Activated CD8-positive, alpha-beta memory T cell treated with anti-CD3 and anti-CD28 coated beads, Interleukin-2, amount 10 ng/mL, durations not matched to agents 7 days and 5 days (primary cell): ENCODE results near the gene HLCS. TPM values are rescaled to one million over a fixed set of nuclear protein-coding genes. Genes with fewer than 3 reads are reported as not detected.
"Not testable (repeated sequence)": the region's sequence is repeated elsewhere in the genome, so short reads cannot be mapped to it uniquely, and the experiment has no call there.

Source experiments
- ATAC-seq: fragments of 150-1000 bp; cut with Tn5 transposase; one replicate; pipeline ENCODE4 v1.10.0; 2021; ENCODE audit warnings: moderate library complexity
- CTCF ChIA-PET: fragments of 350-600 bp; sonication (Branson Sonifier 250); formaldehyde crosslinking; loops from one replicate; lab custom pipeline; 2021; ENCODE audit warnings: antibody characterized with exemption; lab: Charles Lee
- DNase-seq: peaks from one replicate; pipeline ENCODE4 v3.0.0-alpha.2; 2020
- H3K27ac Mint-ChIP-seq: one replicate; pipeline ENCODE4 v1.8.0; 2021; ENCODE audit warnings: mild to moderate bottlenecking, mixed read lengths
- H3K27me3 Mint-ChIP-seq: one replicate; pipeline ENCODE4 v1.8.0; 2021; ENCODE audit warnings: mixed read lengths
- H3K36me3 Mint-ChIP-seq: one replicate; pipeline ENCODE4 v1.8.0; 2021; ENCODE audit warnings: mild to moderate bottlenecking, mixed read lengths
- H3K4me1 Mint-ChIP-seq: one replicate; pipeline ENCODE4 v1.8.0; 2021; ENCODE audit warnings: mixed read lengths
- H3K4me3 Mint-ChIP-seq: one replicate; pipeline ENCODE4 v1.8.0; 2021; ENCODE audit warnings: mild to moderate bottlenecking, moderate library complexity, mixed read lengths
- H3K9me3 Mint-ChIP-seq: one replicate; pipeline ENCODE4 v1.8.0; 2022; ENCODE audit warnings: low read depth, mixed read lengths
- total RNA-seq, 2 experiments: library from RNA; stranded (reverse); gene quantifications; one replicate each; pipeline ENCODE4 v1.2.3, GENCODE V29; 2021

Gene HLCS
- total RNA-seq, 2 experiments from 2014 or later, result 14.2 to 16.2 TPM

GRCh38 chr21:36960676-36961284 lies 5.7 kb downstream of the HLCS start:
- peaks cover 14% of the 10 kb centered on the region for H3K4me1 Mint-ChIP-seq
- H3K4me3 Mint-ChIP-seq, result no peak overlapping the region
- H3K27me3 Mint-ChIP-seq, result no peaks in the 10 kb centered on the region
- H3K27ac Mint-ChIP-seq, result no peak overlapping the region
- DNase-seq (no peak), ATAC-seq (no peak)
- no peaks in the 10 kb centered on the region for H3K9me3 Mint-ChIP-seq
- H3K36me3 Mint-ChIP-seq, result peaks cover 19% of the 10 kb centered on the region
- CTCF ChIA-PET, result no interaction called here

DNA sequence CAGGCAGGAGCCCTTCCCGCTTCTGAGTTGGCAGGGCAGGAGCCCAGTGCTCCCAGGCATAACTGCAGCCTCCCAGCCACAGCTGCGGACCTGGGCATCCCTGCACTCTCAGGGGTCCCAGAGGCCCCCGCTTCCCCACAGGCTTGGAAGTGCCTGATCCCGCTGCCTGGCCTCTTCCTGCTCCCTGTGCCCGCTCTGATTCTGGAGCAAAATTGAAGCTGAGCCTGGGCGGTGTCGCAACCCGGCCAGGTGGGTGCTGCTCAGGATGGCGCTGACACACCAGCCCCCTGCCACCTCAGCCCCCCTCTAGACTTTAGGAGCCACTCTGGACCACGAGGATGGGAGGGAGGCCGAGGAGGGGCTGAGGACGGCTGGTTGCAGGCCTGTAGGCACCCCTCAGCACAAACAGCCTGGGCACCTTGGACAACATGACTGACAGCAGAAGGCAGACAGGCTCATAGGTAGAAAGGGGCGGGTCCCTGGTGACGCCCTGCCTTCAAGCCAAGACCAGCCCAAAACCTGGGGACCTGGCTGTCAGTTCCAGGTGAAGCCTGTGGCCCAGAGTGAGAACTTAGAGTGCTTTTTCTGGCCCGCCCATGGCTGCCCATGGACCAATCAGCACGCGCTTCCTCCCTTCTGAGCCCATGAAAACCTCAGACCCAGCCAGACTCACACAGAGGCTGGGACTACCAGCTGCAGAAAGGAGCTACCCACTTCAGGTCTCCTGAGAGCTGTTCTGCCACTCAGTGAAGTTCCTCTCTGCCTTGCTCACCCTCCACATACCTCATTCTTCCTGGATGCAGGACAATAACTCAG lies 7.2 kb downstream of the HLCS start:
- Mint-ChIP-seq H3K4me3 (no peak overlapping the region), H3K27ac (no peak overlapping the region), H3K9me3 (no peaks in the 10 kb centered on the region), H3K27me3 (no peaks in the 10 kb centered on the region), H3K4me1 (no peaks in the 10 kb centered on the region), H3K36me3 (peaks cover 18% of the 10 kb centered on the region)
- CTCF ChIA-PET, result no interaction called here
- no peak for DNase-seq
- ATAC-seq, result no peak

DNA sequence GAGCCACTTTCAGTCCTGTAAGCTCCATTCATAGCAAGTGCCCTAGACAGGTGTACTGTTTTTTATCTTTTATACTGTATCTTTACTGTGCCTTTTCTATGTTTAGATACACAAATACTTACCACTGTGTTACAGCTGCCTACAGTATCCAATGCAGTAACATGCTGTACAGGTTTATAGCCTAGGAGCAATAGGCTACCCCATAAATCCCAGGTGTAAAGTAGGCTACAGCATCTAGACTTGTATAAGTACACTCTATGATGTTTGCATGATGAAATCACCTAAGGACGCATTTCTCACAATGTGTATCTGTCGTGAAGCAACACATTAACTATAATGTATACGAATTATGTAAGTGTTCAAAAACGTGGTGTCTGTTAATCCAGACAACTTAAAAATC lies 10.7 kb downstream of the HLCS start:
- Mint-ChIP-seq H3K27me3 (no peaks in the 10 kb centered on the region), H3K4me3 (no peak overlapping the region), H3K36me3 (peaks cover 12% of the 10 kb centered on the region), H3K27ac (no peak overlapping the region), H3K9me3 (no peaks in the 10 kb centered on the region), H3K4me1 (no peaks in the 10 kb centered on the region)
- no peak for DNase-seq
- no peak for ATAC-seq
- CTCF ChIA-PET, result no interaction called here

DNA sequence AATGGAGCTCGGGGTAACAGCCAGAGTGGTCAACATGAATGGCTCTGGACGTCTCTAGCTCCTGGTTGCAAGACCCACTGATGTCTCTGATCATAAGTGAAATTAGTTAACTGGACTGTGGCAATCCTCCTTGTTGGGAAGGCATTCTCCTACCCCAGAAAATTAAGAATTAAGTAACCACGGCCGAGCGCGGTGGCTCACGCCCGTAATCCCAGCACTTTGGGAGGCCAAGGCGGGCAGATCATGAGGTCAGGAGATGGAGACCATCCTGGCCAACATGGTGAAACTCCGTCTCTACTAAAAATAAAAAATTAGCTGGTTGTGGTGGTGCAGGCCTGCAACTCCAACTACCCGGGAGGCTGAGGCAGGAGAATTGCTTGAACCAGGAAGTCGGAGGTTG lies 14.1 kb downstream of the HLCS start:
- H3K9me3 Mint-ChIP-seq, ATAC-seq, H3K4me3 Mint-ChIP-seq, H3K27me3 Mint-ChIP-seq, DNase-seq, H3K27ac Mint-ChIP-seq, H3K4me1 Mint-ChIP-seq: not testable (repeated sequence)
- CTCF ChIA-PET, result interaction anchor here (0.7 kb wide), 1 partner anchor 162 kb away, joined by 3 read pairs; no protein-coding TSS in a partner anchor
- peaks cover 13% of the 10 kb centered on the region for H3K36me3 Mint-ChIP-seq

DNA sequence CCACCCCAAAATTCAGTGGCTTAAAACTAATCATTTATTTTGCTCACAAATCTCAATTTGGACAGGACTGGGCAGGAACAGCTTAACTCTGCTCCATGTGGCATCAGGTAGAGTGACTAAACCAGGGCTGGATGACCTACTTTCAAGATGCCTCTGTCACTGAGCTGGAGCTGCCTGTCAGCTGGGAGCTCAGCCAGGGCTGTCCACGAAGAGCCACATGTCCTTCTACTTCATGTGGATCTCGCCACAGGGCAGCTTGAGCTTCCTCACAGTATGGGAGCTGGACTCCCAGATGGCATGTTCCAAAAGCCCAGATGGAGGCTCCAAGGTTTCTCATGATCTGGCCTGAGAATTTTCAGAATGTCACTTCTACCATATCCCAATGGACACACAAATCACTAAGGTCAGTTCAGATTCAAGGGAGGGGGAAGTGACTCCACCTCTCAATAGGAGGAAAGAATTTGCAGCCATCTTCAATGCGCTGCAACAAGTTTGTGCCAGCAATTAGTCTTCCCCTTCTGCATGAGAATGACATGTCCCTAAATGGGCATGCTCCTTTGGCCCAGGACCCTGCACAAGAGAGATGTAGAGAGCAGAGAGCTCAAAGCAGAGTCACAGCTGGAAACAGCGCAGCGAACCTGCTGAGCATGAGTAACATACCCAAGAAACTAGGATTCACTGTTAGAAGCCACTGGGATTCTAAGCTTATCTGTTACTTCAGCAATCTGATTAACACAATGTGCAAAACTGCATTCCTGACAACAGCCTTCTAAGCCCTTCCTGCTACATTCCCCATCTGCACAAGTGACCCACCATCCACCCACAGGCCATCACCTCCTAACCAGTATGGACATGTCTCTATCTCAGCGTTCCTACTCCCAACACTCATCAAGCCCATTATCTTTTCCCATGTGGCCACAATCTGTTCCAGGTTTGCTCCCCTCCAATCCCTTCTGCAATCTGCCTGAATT lies 17.0 kb downstream of the HLCS start:
- no peaks in the 10 kb centered on the region for H3K4me1 Mint-ChIP-seq
- H3K4me3 Mint-ChIP-seq, result no peak overlapping the region
- H3K36me3 Mint-ChIP-seq, result peaks cover 16% of the 10 kb centered on the region
- ATAC-seq (no peak), DNase-seq (no peak)
- H3K9me3 Mint-ChIP-seq, result no peaks in the 10 kb centered on the region
- H3K27ac Mint-ChIP-seq, result no peak overlapping the region
- no peaks in the 10 kb centered on the region for H3K27me3 Mint-ChIP-seq
- CTCF ChIA-PET, result interaction anchor here (0.7 to 1.2 kb wide), 2 partner anchors 15 to 37 kb away, joined by 3 read pairs; no protein-coding TSS in a partner anchor

DNA sequence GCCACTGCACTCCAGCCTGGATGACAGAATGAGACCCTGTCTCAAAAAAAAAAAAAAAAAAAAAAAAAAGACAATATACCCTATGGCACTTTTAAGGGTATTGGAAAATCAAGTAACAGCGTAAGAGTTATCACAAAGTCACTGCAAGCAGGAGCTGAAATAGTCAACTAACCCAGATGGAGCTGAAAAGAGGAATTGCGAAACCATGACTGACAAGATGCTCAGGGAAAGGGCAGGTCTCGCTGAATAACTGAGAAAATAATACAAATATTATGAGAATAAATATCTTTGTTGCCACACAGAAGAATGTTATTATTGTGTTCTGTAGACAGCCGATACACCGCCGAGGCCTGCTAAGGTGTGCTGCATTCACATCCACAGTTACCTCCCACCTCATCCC lies 17.8 kb downstream of the HLCS start:
- no peak overlapping the region for H3K4me3 Mint-ChIP-seq
- no peaks in the 10 kb centered on the region for H3K9me3 Mint-ChIP-seq
- ATAC-seq, result no peak
- H3K4me1 Mint-ChIP-seq, result no peaks in the 10 kb centered on the region
- no peaks in the 10 kb centered on the region for H3K27me3 Mint-ChIP-seq
- DNase-seq, result no peak
- H3K27ac Mint-ChIP-seq, result no peak overlapping the region
- CTCF ChIA-PET, result interaction anchor here (0.7 to 1.2 kb wide), 3 partner anchors 16 to 61 kb away, joined by 3 to 4 read pairs (median 3); no protein-coding TSS in a partner anchor
- peaks cover 16% of the 10 kb centered on the region for H3K36me3 Mint-ChIP-seq

- Mint-ChIP-seq H3K4me3 (no peak overlapping the region), H3K36me3 (peaks cover 16% of the 10 kb centered on the region), H3K27me3 (no peaks in the 10 kb centered on the region), H3K9me3 (no peaks in the 10 kb centered on the region), H3K27ac (no peak overlapping the region), H3K4me1 (no peaks in the 10 kb centered on the region)
- ATAC-seq, result no peak
- CTCF ChIA-PET, result interaction anchor here (1.1 to 1.7 kb wide), 2 partner anchors 9 to 43 kb away, joined by 4 to 6 read pairs; no protein-coding TSS in a partner anchor
- no peak for DNase-seq
Measured at GRCh38 chr21:36946949-36947356, 19.5 kb downstream of the HLCS start.

GRCh38 chr21:36945496-36946138 lies 20.9 kb downstream of the HLCS start:
- peaks cover 16% of the 10 kb centered on the region for H3K36me3 Mint-ChIP-seq
- DNase-seq (no peak), ATAC-seq (no peak)
- H3K9me3 Mint-ChIP-seq, result no peaks in the 10 kb centered on the region
- no peak overlapping the region for H3K4me3 Mint-ChIP-seq
- H3K27me3 Mint-ChIP-seq, result no peaks in the 10 kb centered on the region
- CTCF ChIA-PET, result interaction anchor here (0.9 to 1.7 kb wide), 3 partner anchors 18 to 44 kb away, joined by 3 to 6 read pairs (median 4); partner anchors contain the start of gene HLCS
- no peak overlapping the region for H3K27ac Mint-ChIP-seq
- H3K4me1 Mint-ChIP-seq, result no peaks in the 10 kb centered on the region

- no peaks in the 10 kb centered on the region for H3K27me3 Mint-ChIP-seq
- DNase-seq (no peak), ATAC-seq (no peak)
- H3K36me3 Mint-ChIP-seq, result peaks cover 2% of the 10 kb centered on the region
- CTCF ChIA-PET, result no interaction called here
- H3K9me3 Mint-ChIP-seq, result no peaks in the 10 kb centered on the region
- H3K4me1 Mint-ChIP-seq, result peaks cover 3% of the 10 kb centered on the region
- H3K4me3 Mint-ChIP-seq, result no peak overlapping the region
- no peak overlapping the region for H3K27ac Mint-ChIP-seq
Measured at GRCh38 chr21:36936361-36937135, 29.9 kb downstream of the HLCS start.

GRCh38 chr21:36934864-36935420 lies 31.5 kb downstream of the HLCS start:
- Mint-ChIP-seq H3K9me3 (no peaks in the 10 kb centered on the region), H3K36me3 (peaks cover 2% of the 10 kb centered on the region), H3K4me1 (peaks cover 3% of the 10 kb centered on the region), H3K4me3 (no peak overlapping the region), H3K27ac (no peak overlapping the region), H3K27me3 (no peaks in the 10 kb centered on the region)
- CTCF ChIA-PET, result interaction anchor here (1.0 kb wide), 1 partner anchor 10 kb away, joined by 3 read pairs; no protein-coding TSS in a partner anchor
- ATAC-seq (no peak), DNase-seq (no peak)

DNA sequence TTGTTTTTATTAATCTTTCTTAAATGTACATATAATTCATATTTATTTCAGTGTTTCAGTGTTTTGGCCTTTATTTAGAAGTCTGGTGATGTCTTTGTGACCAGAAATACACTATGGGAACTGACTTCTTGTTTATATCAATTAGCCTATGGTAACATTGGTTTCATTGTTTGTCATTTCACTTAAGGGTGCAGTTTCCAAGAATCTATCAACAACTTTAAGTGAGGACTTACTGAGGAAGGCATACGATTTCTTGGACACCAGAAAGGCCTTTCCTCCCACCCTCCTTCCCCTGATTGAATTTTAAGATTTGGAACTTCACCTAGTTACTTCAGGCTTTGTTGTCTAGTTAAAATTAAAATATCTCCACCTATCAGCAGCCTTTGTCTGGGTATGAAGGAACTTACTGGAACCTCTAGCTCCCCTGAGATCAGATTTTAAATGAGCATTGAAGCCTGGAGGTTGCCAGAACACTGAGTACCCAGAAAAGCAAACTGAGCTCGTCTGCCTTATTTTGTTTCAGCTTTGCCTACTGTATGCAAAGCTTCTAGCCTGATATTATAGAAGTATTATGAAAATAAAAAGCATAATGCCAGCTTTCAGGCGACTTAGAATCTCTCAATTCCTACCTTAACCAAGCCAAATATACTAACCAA lies 34.2 kb downstream of the HLCS start:
- DNase-seq (no peak), ATAC-seq (no peak)
- H3K4me1 Mint-ChIP-seq, result peaks cover 3% of the 10 kb centered on the region
- no peak overlapping the region for H3K4me3 Mint-ChIP-seq
- H3K27ac Mint-ChIP-seq, result no peak overlapping the region
- CTCF ChIA-PET, result interaction anchor here (2.8 kb wide), 1 partner anchor 302 kb away, joined by 7 read pairs; no protein-coding TSS in a partner anchor
- peaks cover 2% of the 10 kb centered on the region for H3K36me3 Mint-ChIP-seq
- H3K27me3 Mint-ChIP-seq, result no peaks in the 10 kb centered on the region
- no peaks in the 10 kb centered on the region for H3K9me3 Mint-ChIP-seq
